Measurements from ENCODE around the gene UQCC3. TPM values are rescaled to one million over a fixed set of nuclear protein-coding genes. Genes with fewer than 3 reads are reported as not detected.

Gene UQCC3
- total and polyA plus RNA-seq, 2 of the 13 experiments (the other 11 are each of a cell fraction or from before 2014, with no cell fraction given), result 7.7 to 16.0 TPM

- no peak for TF ChIP-seq ZNF513 (CRISPR knock-in tag; conservative IDR thresholded peaks at IDR 0.05)
- no peak for TF ChIP-seq ZNF629 (CRISPR knock-in tag; conservative IDR thresholded peaks at IDR 0.05)
- TF ChIP-seq PREB (CRISPR knock-in tag; IDR thresholded peaks at IDR 0.05), result no peak
- TF ChIP-seq FUBP1 (CRISPR knock-in tag; IDR thresholded peaks at IDR 0.05; ENCODE audit: borderline replicate concordance), result no peak
- TF ChIP-seq CERS6 (CRISPR knock-in tag; IDR thresholded peaks at IDR 0.05), result no peak
- no peak for TF ChIP-seq ETS1 (CRISPR knock-in tag; IDR thresholded peaks at IDR 0.05)
- no peak for TF ChIP-seq SCMH1 (CRISPR knock-in tag; IDR thresholded peaks at IDR 0.05; ENCODE audit: borderline replicate concordance)
- TF ChIP-seq PRDM4 (CRISPR knock-in tag; IDR thresholded peaks at IDR 0.05; ENCODE audit: borderline replicate concordance), result no peak
- TF ChIP-seq ADNP (CRISPR knock-in tag; IDR thresholded peaks at IDR 0.05), result no peak
- TF ChIP-seq SMAD3 (CRISPR knock-in tag; IDR thresholded peaks at IDR 0.05), result no peak
- TF ChIP-seq ZNF431 (CRISPR knock-in tag; IDR thresholded peaks at IDR 0.05; ENCODE audit: borderline replicate concordance, low read depth), result no peak
- 0 out of 2 replicates have a peak, but pooled peaks have one; percentile 48 for TF ChIP-seq POGK (CRISPR knock-in tag; conservative IDR thresholded peaks at IDR 0.05)
- no peak for TF ChIP-seq FOXK2 (IDR thresholded peaks at IDR 0.05)
- peak; percentile 49; the same call in 1 of the 2 replicates for TF ChIP-seq ZNF546 (CRISPR knock-in tag; conservative IDR thresholded peaks at IDR 0.05)
- peak; percentile 64; the same call in 1 of the 2 replicates for TF ChIP-seq MAX (IDR thresholded peaks at IDR 0.05)
- TF ChIP-seq ZNF747 (CRISPR knock-in tag; IDR thresholded peaks at IDR 0.05; ENCODE audit: borderline replicate concordance), result no peak
- peak; percentile 73 for TF ChIP-seq NKX3-1 (CRISPR knock-in tag; IDR thresholded peaks at IDR 0.05)
- no peak for TF ChIP-seq TBP (CRISPR knock-in tag; IDR thresholded peaks at IDR 0.05)
Observed at GRCh38 chr11:62665075-62665598, 6.3 kb upstream of the UQCC3 start, which contains the start of the genes C11orf98 and CSKMT (continued).
